Activated CD8-positive, alpha-beta memory T cell treated with anti-CD3 and anti-CD28 coated beads, Interleukin-2, amount 50 U/mL, for 24 hours (primary cell): Measurements from ENCODE around the gene VRK3.
"Not testable (repeated sequence)": the region's sequence is repeated elsewhere in the genome, so short reads cannot be mapped to it uniquely, and the experiment has no call there.

Source experiments
- DNase-seq: peaks from one replicate; pipeline ENCODE4 v3.0.0-alpha.2; 2020; ENCODE audit errors: extremely low read depth

The VRK3 gene

DNA sequence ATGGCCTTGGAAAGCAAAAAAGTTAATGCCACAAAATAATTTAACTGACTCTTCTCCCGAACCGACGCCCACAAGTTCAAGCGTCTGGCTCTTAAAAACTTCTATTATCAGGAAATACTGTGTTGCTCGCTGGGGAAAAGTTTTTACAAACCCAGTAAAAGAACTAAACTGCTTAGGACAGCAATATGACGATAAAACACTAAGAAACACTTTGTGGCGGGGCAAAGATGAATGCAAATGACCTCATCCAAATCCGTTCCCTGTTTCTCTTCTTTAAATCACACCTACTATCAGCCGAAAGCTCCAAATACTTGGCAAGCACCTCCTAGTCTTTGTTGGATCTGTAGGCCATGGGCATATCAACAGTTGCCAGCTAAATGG is 69.1 kb downstream of the VRK3 start:
- DNase-seq = no peak

- DNase-seq = no peak
These were observed 70.2 kb downstream of the VRK3 start for GRCh38 chr19:49954933-49955332.

GRCh38 chr19:49954092-49954829 is 70.9 kb downstream of the VRK3 start:
- DNase-seq = no peak

DNA sequence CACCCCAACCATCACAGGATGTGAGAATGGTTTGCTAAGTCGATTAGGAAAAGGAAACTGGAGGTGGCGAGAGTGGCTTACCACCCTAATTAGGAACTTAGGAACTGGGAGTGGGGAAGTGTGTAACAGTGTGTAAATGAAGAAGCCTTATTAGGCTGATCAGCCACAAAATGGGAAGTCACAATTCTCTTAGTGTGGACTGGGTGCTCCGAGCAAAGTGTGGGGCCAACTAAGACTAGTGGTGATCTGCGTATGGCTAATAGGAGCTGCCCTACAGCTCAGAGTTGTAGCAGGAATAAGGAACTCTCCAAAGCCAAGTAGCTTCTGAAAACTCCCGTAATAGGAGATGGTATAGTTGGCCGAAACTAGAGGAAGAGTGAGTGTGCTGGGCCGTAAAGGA is 71.8 kb downstream of the VRK3 start:
- no peak for DNase-seq

DNA sequence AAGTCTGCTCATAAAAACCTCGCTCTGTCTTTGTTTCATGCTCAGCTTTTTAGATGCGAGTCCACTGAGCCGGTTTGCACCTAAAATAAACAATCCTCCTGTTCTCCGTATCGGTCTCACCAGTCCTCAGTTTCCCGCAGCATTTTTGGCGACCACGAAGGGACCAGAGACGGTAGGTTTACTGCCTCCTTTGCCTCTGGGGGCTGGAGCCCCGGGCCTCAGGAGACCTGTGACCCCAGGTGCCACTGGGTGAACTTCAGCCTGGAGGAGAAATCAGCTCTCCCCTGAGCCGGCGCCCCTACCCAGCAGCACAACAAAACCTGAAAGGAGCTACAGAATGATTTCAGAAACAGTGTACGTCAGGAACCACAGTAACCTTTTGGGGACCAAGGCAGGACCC is 72.3 kb downstream of the VRK3 start:
- DNase-seq = no peak

GRCh38 chr19:49952479-49952836 is 72.7 kb downstream of the VRK3 start:
- no peak for DNase-seq

DNA sequence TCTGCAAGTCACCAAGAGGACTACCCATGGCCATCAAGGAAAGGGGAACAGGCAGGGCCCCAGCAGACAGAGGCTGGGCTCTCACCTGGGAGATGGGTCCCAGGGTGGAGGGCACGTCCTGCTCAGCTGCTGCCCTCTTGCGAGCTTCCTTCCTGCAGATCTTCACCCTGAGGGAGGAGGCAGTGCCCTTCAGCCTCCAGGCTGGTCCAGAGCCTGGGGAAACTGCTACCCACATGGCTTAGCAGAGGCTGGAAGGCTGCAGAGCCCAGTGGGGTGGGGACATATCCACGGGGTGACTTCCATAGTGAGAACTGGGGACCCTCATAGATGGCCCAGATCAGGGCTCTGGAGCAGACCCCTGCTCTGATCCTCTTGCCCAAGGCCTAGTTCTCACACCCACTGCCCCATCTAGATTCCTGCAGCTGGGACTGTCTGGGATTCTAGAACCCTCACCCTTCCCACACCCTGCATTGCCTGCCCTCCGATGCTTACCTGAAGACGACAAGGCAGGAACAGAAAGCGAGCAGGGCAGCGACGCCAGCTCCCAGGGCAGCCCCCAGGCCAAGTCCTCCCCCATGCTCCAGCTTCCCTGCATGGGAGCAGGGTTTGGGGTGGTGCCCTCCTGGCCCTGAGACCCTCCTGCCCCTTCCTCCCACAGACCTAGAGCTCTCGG is 73.2 kb downstream of the VRK3 start:
- no peak for DNase-seq

DNA sequence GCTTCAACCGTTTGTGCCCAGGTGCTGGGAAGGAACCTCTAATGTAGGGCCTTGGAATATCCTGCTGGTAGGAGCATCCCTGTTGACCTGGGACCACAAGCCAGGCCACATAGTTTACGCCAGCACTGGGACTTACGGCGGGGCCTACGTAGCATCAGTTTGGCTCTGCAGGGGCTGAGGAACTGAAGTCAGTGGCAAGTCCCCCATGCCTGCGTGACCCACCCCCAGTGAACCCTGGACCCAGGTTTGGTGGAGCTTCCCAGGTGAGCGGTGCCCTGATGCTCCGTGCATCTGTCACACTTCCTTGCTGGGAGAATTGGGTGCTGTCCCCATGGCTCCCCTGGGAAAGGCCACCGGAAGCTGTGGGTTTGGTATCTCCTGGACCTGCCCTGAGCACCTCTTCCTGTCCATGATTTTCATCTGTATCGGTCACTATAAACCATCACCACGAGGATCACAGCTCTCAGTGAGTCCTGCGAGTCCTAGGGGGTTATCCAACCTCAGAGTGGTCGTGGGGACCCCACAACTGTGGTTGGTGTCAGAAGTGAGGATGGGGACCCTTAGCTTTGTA is 74.1 kb downstream of the VRK3 start:
- no peak for DNase-seq

GRCh38 chr19:49950590-49950948 is 74.6 kb downstream of the VRK3 start:
- no peak for DNase-seq

DNA sequence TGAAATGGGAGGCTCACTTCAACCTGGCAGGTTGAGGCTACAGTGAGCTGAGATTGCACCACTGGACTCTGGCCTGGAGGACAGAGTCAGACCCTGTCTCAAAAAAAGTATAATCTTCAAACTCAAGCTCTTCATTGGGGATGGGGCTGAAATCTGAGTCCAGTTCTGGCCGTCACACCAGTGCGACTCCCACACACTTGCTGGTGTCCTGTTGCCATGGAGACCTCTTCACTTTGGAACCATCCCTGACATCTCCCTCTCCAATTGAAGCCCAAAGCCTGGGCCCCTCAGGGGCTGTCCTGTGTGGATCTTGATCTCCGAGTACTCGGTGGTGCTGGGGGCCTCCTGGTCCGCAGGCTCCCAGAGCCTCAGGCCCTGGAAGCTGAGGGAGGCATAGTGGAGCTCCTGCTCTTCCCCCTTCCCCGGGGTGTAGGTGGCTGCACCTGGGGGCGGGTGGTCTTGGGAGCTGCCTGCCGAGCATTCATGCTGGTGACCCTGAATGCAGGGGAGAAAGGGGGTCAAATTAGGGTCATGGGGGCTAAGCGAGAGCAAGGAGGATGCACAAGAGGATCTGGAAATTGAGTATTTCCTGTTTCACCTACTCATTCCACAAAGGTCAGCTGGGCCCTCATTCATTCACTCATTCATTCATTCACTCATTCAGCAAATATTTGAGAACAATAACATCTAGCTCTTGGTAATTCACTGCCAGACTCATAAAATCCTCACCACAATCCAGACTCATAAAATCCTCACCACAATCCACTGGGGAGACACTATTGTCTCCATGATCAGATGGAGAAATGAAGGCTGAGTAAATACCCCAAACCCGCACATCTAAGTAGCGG is 75.2 kb downstream of the VRK3 start:
- no peak for DNase-seq

DNA sequence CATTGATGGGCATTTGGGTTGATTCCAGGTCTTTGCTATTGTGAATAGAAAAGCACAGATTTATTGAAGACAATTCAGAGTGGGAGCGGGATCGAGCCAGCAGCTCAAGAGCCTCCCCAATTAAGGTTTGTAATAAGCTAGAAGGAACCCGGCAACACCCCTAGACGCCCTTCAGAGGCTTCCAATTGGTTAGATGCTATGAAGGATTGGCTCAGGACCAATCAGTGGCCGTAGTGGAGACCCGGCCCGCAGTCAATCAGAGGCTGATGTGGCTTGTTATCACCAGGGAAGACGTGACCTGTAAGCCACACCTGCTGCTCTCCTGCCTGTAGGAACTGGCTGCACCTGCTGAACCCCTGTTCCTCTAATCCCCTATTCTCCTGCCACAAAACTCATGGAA is 78.8 kb downstream of the VRK3 start:
- DNase-seq = no peak

DNA sequence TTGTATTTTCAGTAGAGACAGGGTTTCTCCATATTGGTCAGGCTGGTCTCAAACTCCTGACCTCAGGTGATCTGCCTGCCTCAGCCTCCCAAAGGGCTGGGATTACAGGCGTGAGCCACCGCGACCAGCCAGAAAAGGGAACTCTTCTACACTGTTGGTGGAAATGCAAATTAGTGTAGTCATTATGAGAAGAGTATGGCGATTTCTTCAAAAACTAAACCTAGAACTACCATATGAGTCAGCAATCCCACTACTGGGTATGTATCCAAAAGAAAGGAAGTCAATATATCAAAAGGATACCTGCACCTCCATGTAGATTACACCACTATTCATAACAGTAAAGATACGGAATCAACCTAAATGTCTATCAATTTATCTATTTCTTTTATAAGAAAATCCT is 80.6 kb downstream of the VRK3 start:
- DNase-seq = not testable (repeated sequence)

GRCh38 chr19:49940482-49940791 is 84.7 kb downstream of the VRK3 start:
- DNase-seq = no peak

GRCh38 chr19:49939721-49940481 is 85.3 kb downstream of the VRK3 start:
- no peak for DNase-seq

DNA sequence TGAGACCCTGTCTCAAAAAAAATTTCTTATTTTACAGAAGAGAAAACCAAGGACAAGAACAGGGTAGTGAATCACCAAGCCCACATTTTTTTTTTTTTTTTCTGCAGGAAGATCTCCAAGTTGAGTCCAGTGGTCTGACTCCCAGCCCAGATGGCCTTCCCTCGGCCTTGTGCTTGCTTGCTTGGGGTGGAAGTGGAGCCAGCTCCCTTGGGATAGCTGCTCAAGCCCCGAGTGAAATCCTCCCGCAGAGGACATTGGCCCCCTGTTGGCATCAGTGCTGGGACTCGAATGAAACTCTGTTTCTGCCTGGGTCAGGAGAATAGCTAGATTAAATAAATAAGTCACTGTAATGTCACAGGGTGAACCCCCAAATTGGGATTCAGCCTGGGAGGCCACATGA is 86.5 kb downstream of the VRK3 start:
- DNase-seq = no peak

DNA sequence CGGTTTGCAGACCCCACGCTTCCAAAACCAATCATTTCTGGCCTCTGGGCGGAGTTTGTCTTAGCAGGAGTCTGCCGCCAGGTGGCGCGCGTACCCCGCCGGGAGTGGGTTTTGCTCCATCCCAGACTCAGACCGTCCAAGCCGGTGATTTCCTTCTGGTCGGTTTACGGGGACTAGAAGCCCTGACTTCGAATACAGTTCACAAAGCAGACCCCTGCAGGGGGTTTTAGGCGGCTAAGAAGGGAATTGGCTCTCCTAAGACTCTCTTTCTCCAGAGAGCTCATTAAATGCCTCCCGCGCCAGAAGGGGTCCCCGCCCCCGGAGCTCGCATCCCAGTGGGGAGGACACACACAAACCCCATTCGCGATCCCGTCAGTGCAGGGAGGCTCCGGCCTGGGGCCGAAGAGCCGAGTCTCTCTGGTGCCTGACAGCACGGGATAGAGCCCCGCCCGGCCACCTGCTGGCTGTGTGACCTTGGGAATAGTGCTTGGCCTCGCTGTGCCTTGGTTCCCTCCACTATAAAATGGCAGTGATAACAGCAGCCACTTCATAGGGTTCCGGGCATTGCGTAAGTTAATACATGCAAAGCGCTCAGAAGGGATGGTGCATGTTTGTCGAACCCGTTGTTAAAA is 87.3 kb downstream of the VRK3 start:
- DNase-seq = peak; percentile 48

- DNase-seq = no peak
These were observed 88.6 kb downstream of the VRK3 start for GRCh38 chr19:49936549-49936948.

- DNase-seq = no peak
These were observed 91.5 kb downstream of the VRK3 start for GRCh38 chr19:49933643-49934042.

DNA sequence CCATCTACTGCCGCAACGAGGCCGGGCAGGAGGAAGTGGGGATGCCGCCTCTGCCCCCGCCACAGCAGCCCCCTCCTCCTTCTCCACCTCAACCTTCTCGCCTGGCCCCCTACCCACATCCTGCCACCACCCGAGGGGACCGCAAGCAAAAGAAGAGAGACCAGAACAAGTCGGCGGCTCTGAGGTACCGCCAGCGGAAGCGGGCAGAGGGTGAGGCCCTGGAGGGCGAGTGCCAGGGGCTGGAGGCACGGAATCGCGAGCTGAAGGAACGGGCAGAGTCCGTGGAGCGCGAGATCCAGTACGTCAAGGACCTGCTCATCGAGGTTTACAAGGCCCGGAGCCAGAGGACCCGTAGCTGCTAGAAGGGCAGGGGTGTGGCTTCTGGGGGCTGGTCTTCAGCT is 92.4 kb downstream of the VRK3 start:
- no peak for DNase-seq

- no peak for DNase-seq
These were observed 93.1 kb downstream of the VRK3 start for GRCh38 chr19:49932041-49932451.

DNA sequence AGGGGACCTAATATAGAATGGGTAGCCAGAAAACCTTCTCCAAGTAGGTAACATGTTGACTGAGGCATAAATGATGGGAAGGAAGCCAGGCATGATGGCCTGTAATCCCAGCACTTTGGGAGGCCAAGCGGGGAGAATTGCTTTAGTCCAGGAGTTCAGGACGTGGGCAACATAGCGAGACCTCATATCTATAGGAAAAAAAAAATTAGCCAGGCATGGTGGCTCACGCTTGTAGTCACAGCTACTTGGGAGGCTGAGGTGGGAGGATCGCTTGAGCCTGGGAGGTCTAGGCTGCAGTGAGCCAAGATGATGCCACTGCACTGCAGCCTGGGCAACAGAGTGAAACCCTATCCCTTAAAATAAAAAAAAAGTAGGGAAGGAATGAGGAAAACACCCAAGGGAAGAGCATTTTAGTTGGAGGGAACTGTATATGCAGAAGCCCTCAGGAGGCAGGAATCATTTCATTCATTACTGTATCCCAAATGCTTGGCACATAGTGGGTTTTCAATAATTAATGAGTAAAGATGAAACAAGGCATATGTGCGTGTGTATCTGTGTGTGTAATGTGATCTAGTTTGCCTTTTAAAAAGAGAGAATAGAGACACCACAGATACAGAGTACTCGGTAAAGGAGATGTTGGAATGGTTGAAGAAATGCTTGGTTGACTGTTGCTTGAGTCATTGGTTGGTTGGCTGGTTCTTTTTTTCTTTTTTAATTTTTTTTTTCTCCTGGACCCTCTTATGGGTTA is 93.7 kb downstream of the VRK3 start:
- DNase-seq = no peak
